WTC11 (cell line): ENCODE measurements around the gene GALK1. TPM values are rescaled to one million over a fixed set of nuclear protein-coding genes. Genes with fewer than 3 reads are reported as not detected.

Experiments used
- FOXJ3 ChIP-seq: sonication (generic); formaldehyde crosslinking; IDR thresholded peaks from 2 replicates; pipeline ENCODE4 v1.9.0; 2021; ENCODE audit warnings: missing genetic modification reagents, mild to moderate bottlenecking, borderline replicate concordance
- GTF2I ChIP-seq: fragments of 250-450 bp; sonication (Bioruptor Pico); conservative IDR thresholded peaks from 2 replicates; pipeline ENCODE4 v1.4.0; 2021; ENCODE audit warnings: mild to moderate bottlenecking
- KAT7 ChIP-seq: sonication (generic); formaldehyde crosslinking; IDR thresholded peaks from 2 replicates; pipeline ENCODE4 v1.8.1; 2023; ENCODE audit warnings: missing genetic modification reagents, mild to moderate bottlenecking, borderline replicate concordance
- PRRX2 ChIP-seq: fragments of 250-450 bp; sonication (Bioruptor Pico); IDR thresholded peaks from 2 replicates; pipeline ENCODE4 v1.8.0; 2021; ENCODE audit warnings: mild to moderate bottlenecking
- SP1 ChIP-seq: sonication (generic); formaldehyde crosslinking; conservative IDR thresholded peaks from 2 replicates; pipeline ENCODE4 v1.8.1; 2022; ENCODE audit warnings: missing genetic modification reagents
- TCF7 ChIP-seq: sonication (generic); formaldehyde crosslinking; IDR thresholded peaks from 2 replicates; pipeline ENCODE4 v1.8.0; 2022; ENCODE audit warnings: mild to moderate bottlenecking, low read depth, missing genetic modification reagents, moderate library complexity
- ZNF219 ChIP-seq: sonication (generic); formaldehyde crosslinking; IDR thresholded peaks from 2 replicates; pipeline ENCODE4 v1.8.0; 2023; ENCODE audit warnings: missing genetic modification reagents, mild to moderate bottlenecking, borderline replicate concordance
- total RNA-seq: library from RNA; stranded (reverse); gene quantifications from 3 replicates; pipeline ENCODE4 v1.2.3, GENCODE V29; 2021
- TF ChIP-seq, protein P1 (sequence below): sonication (generic); formaldehyde crosslinking; IDR thresholded peaks from 2 replicates; pipeline ENCODE4 v1.8.1; 2022; ENCODE audit warnings: missing genetic modification reagents, borderline replicate concordance
- TF ChIP-seq, protein P2 (sequence below): fragments of 250-450 bp; sonication (Bioruptor Pico); IDR thresholded peaks from 2 replicates; pipeline ENCODE4 v1.9.0; 2021; ENCODE audit warnings: mild to moderate bottlenecking, borderline replicate concordance
- TF ChIP-seq, protein P3 (sequence below): sonication (generic); formaldehyde crosslinking; IDR thresholded peaks from 2 replicates; pipeline ENCODE4 v1.8.1; 2023; ENCODE audit warnings: mild to moderate bottlenecking, missing genetic modification reagents
- TF ChIP-seq, protein P4 (sequence below): fragments of 250-450 bp; sonication (Bioruptor Pico); IDR thresholded peaks from 2 replicates; pipeline ENCODE4 v1.9.0; 2021; ENCODE audit warnings: mild to moderate bottlenecking
- TF ChIP-seq, protein P5 (sequence below): fragments of 250-450 bp; sonication (Bioruptor Pico); IDR thresholded peaks from 2 replicates; pipeline ENCODE4 v1.8.0; 2021; ENCODE audit warnings: mild to moderate bottlenecking

The GALK1 gene
- total RNA-seq, 1 experiment from 2014 or later: 42.2 TPM

DNA sequence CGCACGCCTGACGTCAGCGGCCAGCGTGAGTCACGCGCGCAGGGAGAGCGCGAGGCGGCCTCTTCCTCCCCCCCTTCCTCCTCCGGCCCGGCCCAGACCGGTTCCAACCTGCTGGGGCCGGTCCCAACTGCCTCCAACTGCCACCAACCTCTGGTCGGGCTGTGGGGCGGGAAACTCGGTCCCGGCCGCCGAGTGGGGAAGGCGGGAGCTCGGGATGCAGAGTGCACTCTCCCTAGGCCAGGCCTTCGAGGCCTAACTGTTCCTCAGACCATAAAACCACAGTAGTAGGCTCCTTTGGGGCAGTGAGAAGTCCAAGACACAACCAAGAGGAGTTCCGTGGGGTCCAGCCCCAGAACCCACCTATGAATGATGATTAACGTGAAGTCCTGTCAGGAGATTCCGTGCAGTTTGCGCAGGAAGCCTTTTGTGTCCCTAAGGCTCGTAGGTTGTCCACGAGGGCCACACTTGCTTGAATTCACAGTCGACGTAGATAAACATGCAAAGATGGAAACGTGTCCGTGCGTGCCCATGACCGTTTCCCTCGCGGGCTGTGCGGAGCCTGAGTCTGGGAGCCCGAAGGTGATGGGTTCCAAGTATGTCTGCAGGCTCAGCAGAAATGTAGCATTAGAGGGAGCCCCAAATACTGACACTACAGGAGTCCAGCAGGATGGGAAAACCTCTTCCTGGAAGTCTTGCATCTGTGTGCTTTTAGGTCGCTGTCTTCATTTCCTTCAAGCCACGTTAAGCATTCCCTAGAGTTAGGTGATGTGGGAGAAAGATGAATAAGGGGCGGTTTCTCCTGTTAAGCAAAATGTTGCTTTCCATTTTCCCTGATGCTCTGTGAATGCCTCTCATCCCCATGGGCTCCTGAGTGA is 20.3 kb upstream of the GALK1 start (continued):
- TF ChIP-seq, protein P1, sequence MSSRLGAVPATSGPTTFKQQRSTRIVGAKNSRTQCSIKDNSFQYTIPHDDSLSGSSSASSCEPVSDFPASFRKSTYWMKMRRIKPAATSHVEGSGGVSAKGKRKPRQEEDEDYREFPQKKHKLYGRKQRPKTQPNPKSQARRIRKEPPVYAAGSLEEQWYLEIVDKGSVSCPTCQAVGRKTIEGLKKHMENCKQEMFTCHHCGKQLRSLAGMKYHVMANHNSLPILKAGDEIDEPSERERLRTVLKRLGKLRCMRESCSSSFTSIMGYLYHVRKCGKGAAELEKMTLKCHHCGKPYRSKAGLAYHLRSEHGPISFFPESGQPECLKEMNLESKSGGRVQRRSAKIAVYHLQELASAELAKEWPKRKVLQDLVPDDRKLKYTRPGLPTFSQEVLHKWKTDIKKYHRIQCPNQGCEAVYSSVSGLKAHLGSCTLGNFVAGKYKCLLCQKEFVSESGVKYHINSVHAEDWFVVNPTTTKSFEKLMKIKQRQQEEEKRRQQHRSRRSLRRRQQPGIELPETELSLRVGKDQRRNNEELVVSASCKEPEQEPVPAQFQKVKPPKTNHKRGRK: no peak
- TF ChIP-seq FOXJ3 (0 out of 2 replicates have a peak, but pooled peaks have one; percentile 54), TCF7 (CRISPR knock-in tag) (no peak), SP1 (CRISPR knock-in tag) (0 out of 2 replicates have a peak, but pooled peaks have one; percentile 1), PRRX2 (CRISPR knock-in tag) (peak; percentile 13; the same call in 1 of the 2 replicates), ZNF219 (CRISPR knock-in tag) (peak; percentile 72; the same call in 1 of the 2 replicates), GTF2I (CRISPR knock-in tag) (no peak), KAT7 (CRISPR knock-in tag) (peak; percentile 27; the same call in 1 of the 2 replicates)
- TF ChIP-seq, protein P2, sequence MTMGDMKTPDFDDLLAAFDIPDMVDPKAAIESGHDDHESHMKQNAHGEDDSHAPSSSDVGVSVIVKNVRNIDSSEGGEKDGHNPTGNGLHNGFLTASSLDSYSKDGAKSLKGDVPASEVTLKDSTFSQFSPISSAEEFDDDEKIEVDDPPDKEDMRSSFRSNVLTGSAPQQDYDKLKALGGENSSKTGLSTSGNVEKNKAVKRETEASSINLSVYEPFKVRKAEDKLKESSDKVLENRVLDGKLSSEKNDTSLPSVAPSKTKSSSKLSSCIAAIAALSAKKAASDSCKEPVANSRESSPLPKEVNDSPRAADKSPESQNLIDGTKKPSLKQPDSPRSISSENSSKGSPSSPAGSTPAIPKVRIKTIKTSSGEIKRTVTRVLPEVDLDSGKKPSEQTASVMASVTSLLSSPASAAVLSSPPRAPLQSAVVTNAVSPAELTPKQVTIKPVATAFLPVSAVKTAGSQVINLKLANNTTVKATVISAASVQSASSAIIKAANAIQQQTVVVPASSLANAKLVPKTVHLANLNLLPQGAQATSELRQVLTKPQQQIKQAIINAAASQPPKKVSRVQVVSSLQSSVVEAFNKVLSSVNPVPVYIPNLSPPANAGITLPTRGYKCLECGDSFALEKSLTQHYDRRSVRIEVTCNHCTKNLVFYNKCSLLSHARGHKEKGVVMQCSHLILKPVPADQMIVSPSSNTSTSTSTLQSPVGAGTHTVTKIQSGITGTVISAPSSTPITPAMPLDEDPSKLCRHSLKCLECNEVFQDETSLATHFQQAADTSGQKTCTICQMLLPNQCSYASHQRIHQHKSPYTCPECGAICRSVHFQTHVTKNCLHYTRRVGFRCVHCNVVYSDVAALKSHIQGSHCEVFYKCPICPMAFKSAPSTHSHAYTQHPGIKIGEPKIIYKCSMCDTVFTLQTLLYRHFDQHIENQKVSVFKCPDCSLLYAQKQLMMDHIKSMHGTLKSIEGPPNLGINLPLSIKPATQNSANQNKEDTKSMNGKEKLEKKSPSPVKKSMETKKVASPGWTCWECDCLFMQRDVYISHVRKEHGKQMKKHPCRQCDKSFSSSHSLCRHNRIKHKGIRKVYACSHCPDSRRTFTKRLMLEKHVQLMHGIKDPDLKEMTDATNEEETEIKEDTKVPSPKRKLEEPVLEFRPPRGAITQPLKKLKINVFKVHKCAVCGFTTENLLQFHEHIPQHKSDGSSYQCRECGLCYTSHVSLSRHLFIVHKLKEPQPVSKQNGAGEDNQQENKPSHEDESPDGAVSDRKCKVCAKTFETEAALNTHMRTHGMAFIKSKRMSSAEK: peak; percentile 54; the same call in 1 of the 2 replicates
- TF ChIP-seq, protein P3, sequence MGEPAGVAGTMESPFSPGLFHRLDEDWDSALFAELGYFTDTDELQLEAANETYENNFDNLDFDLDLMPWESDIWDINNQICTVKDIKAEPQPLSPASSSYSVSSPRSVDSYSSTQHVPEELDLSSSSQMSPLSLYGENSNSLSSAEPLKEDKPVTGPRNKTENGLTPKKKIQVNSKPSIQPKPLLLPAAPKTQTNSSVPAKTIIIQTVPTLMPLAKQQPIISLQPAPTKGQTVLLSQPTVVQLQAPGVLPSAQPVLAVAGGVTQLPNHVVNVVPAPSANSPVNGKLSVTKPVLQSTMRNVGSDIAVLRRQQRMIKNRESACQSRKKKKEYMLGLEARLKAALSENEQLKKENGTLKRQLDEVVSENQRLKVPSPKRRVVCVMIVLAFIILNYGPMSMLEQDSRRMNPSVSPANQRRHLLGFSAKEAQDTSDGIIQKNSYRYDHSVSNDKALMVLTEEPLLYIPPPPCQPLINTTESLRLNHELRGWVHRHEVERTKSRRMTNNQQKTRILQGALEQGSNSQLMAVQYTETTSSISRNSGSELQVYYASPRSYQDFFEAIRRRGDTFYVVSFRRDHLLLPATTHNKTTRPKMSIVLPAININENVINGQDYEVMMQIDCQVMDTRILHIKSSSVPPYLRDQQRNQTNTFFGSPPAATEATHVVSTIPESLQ (CRISPR knock-in tag): no peak
- TF ChIP-seq, protein P4, sequence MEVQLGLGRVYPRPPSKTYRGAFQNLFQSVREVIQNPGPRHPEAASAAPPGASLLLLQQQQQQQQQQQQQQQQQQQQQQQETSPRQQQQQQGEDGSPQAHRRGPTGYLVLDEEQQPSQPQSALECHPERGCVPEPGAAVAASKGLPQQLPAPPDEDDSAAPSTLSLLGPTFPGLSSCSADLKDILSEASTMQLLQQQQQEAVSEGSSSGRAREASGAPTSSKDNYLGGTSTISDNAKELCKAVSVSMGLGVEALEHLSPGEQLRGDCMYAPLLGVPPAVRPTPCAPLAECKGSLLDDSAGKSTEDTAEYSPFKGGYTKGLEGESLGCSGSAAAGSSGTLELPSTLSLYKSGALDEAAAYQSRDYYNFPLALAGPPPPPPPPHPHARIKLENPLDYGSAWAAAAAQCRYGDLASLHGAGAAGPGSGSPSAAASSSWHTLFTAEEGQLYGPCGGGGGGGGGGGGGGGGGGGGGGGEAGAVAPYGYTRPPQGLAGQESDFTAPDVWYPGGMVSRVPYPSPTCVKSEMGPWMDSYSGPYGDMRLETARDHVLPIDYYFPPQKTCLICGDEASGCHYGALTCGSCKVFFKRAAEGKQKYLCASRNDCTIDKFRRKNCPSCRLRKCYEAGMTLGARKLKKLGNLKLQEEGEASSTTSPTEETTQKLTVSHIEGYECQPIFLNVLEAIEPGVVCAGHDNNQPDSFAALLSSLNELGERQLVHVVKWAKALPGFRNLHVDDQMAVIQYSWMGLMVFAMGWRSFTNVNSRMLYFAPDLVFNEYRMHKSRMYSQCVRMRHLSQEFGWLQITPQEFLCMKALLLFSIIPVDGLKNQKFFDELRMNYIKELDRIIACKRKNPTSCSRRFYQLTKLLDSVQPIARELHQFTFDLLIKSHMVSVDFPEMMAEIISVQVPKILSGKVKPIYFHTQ (CRISPR knock-in tag): peak; percentile 84; the same call in 1 of the 2 replicates
- TF ChIP-seq, protein P5, sequence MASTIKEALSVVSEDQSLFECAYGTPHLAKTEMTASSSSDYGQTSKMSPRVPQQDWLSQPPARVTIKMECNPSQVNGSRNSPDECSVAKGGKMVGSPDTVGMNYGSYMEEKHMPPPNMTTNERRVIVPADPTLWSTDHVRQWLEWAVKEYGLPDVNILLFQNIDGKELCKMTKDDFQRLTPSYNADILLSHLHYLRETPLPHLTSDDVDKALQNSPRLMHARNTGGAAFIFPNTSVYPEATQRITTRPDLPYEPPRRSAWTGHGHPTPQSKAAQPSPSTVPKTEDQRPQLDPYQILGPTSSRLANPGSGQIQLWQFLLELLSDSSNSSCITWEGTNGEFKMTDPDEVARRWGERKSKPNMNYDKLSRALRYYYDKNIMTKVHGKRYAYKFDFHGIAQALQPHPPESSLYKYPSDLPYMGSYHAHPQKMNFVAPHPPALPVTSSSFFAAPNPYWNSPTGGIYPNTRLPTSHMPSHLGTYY (CRISPR knock-in tag): 0 out of 2 replicates have a peak, but pooled peaks have one; percentile 28
